Measurements from ENCODE around the gene WDR45B. TPM values are rescaled to one million over a fixed set of nuclear protein-coding genes. Genes with fewer than 3 reads are reported as not detected.
A peak's percentile ranks its signal among the peaks of the same experiment; 100 is the strongest.

Gene WDR45B
- total and polyA plus RNA-seq, 7 donors, result 21.4 to 62.7 (median 32.6) TPM

DNA sequence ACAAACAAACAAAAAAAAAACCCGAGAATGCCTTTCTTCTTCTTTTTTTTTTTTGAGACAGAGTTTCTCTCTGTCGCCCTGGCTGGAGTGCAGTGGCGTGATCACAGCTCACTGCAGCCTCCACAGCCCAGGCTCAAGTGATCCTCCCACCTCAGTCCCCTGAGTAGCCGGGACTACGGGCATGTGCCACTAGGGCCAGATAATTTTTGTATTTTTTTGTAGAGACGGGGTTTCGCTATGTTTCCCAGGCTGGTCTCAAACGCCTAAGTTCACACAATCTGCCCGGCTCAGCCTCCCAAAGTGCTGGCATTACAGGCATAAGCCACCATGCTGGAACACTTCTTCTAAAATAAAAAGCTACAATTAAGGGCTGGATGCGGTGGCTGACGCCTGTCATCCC is 17.0 kb upstream of the WDR45B start:
- Histone ChIP-seq H3K27ac (no peak overlapping the region), H3K27me3 (ENCODE audit: insufficient read depth in 3 of 3, low read length in 2 of 3) (no peaks in the 10 kb centered on the region), H3K4me1 (peaks cover 8% of the 10 kb centered on the region), H3K4me3 (no peak overlapping the region), H3K36me3 (ENCODE audit: insufficient read depth in 1 of 2, low read depth in 1 of 2) (peaks cover 0 to 15% of the 10 kb centered on the region in 2 donors), H3K9me3 (no peaks in the 10 kb centered on the region)
- DNase-seq (peak in 1 of 2 donors; percentile 1), ATAC-seq (no peak)
- intact Hi-C loops (cut with DNase I), result loop anchor here (5.0 to 10.0 kb wide), 4 partner anchors 47 to 260 kb away; no protein-coding TSS in a partner anchor
- WGBS, 3 donors, result 87 to 89% (median 88%) methylated on average over 11 of the region's 11 CpGs
- TF ChIP-seq, protein P1, sequence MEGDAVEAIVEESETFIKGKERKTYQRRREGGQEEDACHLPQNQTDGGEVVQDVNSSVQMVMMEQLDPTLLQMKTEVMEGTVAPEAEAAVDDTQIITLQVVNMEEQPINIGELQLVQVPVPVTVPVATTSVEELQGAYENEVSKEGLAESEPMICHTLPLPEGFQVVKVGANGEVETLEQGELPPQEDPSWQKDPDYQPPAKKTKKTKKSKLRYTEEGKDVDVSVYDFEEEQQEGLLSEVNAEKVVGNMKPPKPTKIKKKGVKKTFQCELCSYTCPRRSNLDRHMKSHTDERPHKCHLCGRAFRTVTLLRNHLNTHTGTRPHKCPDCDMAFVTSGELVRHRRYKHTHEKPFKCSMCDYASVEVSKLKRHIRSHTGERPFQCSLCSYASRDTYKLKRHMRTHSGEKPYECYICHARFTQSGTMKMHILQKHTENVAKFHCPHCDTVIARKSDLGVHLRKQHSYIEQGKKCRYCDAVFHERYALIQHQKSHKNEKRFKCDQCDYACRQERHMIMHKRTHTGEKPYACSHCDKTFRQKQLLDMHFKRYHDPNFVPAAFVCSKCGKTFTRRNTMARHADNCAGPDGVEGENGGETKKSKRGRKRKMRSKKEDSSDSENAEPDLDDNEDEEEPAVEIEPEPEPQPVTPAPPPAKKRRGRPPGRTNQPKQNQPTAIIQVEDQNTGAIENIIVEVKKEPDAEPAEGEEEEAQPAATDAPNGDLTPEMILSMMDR (IDR thresholded peaks at IDR 0.05), result no peak

DNA sequence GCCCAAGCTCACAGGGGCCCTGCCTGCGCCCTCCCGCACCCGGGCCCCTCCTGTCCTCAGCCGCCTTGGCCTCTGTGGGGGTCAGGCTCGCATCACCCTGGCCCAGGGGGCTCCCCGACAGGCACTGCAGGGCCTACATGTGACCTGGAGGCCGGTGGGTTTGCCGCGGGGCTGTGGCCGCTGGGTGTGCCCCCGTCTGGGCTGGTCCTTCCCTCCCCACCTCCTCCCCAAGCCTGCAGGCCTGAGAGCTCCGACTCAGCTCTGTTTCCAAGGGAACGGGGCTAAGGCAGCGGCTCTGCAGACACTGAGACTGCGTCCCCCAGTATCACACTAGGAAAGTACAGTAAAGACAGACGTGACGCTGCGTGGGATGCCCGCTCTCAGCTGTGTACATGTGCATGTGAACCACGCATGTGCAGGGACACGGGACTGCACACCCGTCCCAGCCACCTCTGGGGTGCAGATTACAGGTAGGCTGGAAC is 16.5 kb upstream of the WDR45B start:
- Histone ChIP-seq H3K27me3 (ENCODE audit: insufficient read depth in 3 of 3, low read length in 2 of 3) (no peaks in the 10 kb centered on the region), H3K36me3 (ENCODE audit: insufficient read depth in 1 of 2, low read depth in 1 of 2) (peaks cover 0 to 20% of the 10 kb centered on the region in 2 donors), H3K4me1 (peaks cover 8% of the 10 kb centered on the region), H3K9me3 (no peaks in the 10 kb centered on the region), H3K27ac (no peak overlapping the region), H3K4me3 (no peak overlapping the region)
- intact Hi-C loops (cut with DNase I), result loop anchor here (5.0 to 10.0 kb wide), 4 partner anchors 48 to 260 kb away; no protein-coding TSS in a partner anchor
- DNase-seq, result peak in 1 of 2 donors; percentile 4
- TF ChIP-seq, protein P1 (IDR thresholded peaks at IDR 0.05), result no peak
- ATAC-seq, result no peak
- WGBS, 3 donors, result 83 to 89% (median 84%) methylated on average over 22 of the region's 22 CpGs

DNA sequence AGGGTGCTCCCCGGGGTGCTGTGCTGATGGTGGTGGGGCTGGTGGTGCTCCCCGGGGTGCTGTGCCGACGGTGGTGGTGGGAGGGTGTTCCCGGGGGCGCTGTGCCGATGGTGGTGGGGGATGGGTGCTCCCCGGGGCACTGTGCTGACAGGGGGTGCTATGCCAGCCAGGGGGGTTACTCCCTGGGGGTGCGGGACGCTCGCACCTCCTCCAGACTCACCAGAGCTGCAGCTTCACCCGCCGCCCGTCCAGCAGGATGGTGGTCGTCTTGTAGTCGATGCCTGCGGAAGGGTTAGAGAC is 16.0 kb upstream of the WDR45B start:
- WGBS, 3 donors, result 88 to 91% (median 91%) methylated on average over 11 to 17 of the region's 17 CpGs
- H3K27ac ChIP-seq, result no peak overlapping the region
- H3K36me3 ChIP-seq (ENCODE audit: insufficient read depth in 1 of 2, low read depth in 1 of 2), result peaks cover 0 to 25% of the 10 kb centered on the region in 2 donors
- TF ChIP-seq, protein P1 (IDR thresholded peaks at IDR 0.05), result no peak
- intact Hi-C loops (cut with DNase I), result loop anchor here (10.0 kb wide), 2 partner anchors 251 to 261 kb away; no protein-coding TSS in a partner anchor
- ATAC-seq (no peak), DNase-seq (peak in 1 of 2 donors; percentile 11)
- H3K4me1 ChIP-seq, result peaks cover 8% of the 10 kb centered on the region
- H3K9me3 ChIP-seq, result no peaks in the 10 kb centered on the region
- H3K4me3 ChIP-seq, result no peak overlapping the region
- no peaks in the 10 kb centered on the region for H3K27me3 ChIP-seq (ENCODE audit: insufficient read depth in 3 of 3, low read length in 2 of 3)

DNA sequence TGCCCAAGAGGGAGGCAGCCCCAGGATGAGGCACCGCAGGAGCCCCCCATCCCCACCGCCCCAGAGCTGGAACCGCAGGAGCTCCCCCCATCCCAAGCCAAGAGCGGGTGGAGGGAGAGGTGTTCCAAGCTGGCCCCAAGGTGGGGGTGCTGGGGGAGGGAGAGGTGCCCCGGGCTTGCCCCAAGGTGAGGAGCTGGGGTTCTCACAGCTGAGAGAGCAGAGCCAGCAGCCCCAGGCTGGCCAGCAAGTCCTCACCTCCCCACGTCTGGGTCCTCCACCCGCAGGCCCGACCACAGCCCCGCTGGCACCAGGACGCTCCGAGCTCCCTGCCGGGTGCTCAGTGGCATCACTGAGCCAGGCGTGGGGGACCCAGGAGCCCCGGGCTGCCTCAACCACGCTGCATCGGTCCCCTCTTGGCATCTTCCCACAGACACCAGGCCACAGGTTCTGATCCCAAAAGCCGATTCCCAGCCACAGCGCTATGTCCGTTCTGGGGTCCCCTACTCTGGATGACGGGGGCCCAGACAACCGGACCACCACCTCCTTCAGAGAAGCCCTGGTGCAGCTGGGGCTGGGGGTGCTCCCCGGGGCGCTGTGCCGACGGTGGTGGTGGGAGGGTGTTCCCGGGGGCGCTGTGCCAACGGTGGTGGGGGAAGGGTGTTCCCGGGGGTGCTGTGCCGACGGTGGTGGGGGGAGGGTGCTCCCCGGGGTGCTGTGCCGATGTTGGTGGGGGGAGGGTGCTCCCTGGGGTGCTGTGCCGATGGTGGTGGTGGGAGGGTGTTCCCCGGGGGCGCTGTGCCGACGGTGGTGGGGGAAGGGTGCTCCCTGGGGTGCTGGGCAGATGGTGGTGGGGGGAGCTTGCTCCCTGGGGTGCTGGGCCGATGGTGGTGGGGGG is 15.4 kb upstream of the WDR45B start:
- intact Hi-C loops (cut with DNase I), result loop anchor here (10.0 kb wide), 2 partner anchors 251 to 261 kb away; no protein-coding TSS in a partner anchor
- 86 to 91% (median 86%) methylated on average over 35 to 39 of the region's 39 CpGs for WGBS, 3 donors
- H3K27me3 ChIP-seq (ENCODE audit: insufficient read depth in 3 of 3, low read length in 2 of 3), result no peaks in the 10 kb centered on the region
- ATAC-seq (no peak), DNase-seq (peak in 1 of 2 donors; percentile 9)
- H3K4me1 ChIP-seq, result peaks cover 2% of the 10 kb centered on the region
- no peaks in the 10 kb centered on the region for H3K9me3 ChIP-seq
- TF ChIP-seq, protein P1 (IDR thresholded peaks at IDR 0.05), result no peak
- peaks cover 0 to 30% of the 10 kb centered on the region in 2 donors for H3K36me3 ChIP-seq (ENCODE audit: insufficient read depth in 1 of 2, low read depth in 1 of 2)
- H3K27ac ChIP-seq, result no peak overlapping the region
- no peak overlapping the region for H3K4me3 ChIP-seq

Measured in psoas muscle (tissue), 8 donors.